Panc1 (cell line): ENCODE data around the gene KIF7. TPM values are rescaled to one million over a fixed set of nuclear protein-coding genes. Genes with fewer than 3 reads are reported as not detected.

Source experiments
- ATAC-seq: fragments of 200-7000 bp; cut with Tn5 transposase; 2 replicates; pipeline ENCODE4 v1.9.1; 2020; ENCODE audit warnings: mild to moderate bottlenecking, moderate library complexity
- BruUV-seq: library from RNA; stranded (reverse); fragments of 400-500 nt; replicated peaks from 2 replicates; lab custom pipeline; 2021; lab: Mats Ljungman, UMichigan
- CTCF ChIA-PET: fragments of 300-600 bp; sonication (Branson Sonifier 250); formaldehyde crosslinking; loops from one replicate; lab custom pipeline; 2022; ENCODE audit warnings: antibody characterized with exemption; lab: Charles Lee
- POLR2A ChIA-PET: fragments of 300-600 bp; sonication (Branson Sonifier 250); formaldehyde crosslinking; loops from one replicate; lab custom pipeline; 2022; ENCODE audit warnings: antibody characterized with exemption; lab: Charles Lee
- DNase-seq: peaks from one replicate; pipeline ENCODE4 v3.0.0-alpha.2; 2010; ENCODE audit warnings: low read depth, low spot score
- H3K27ac ChIP-seq: 2 replicates; pipeline ENCODE4 v1.5.1; 2011; ENCODE audit warnings: mild to moderate bottlenecking, low read length, inconsistent platforms
- H3K27me3 ChIP-seq: fragments of 200-500 bp; sonication (Bioruptor generic); 2 replicates; pipeline ENCODE4 v1.6.0; 2014; ENCODE audit warnings: low read length, inconsistent platforms; ENCODE audit not compliant: control insufficient read depth, insufficient read depth
- H3K36me3 ChIP-seq: fragments of 200-500 bp; sonication (Bioruptor generic); 2 replicates; pipeline ENCODE4 v1.5.1; 2014; ENCODE audit warnings: inconsistent platforms, mild to moderate bottlenecking, low read length, moderate library complexity; ENCODE audit not compliant: control insufficient read depth, insufficient read depth
- H3K4me1 ChIP-seq: 2 replicates; pipeline ENCODE4 v1.5.1; 2011; ENCODE audit warnings: inconsistent platforms, mild to moderate bottlenecking, low read length, moderate library complexity; ENCODE audit not compliant: control insufficient read depth, insufficient read depth
- H3K4me3 ChIP-seq, 2 experiments: 2 replicates each; pipeline ENCODE4 v1.5.1; 2011 to 2012; ENCODE audit warnings: low read depth in 2 of 2, low read length in 2 of 2, mild to moderate bottlenecking in 2 of 2, inconsistent platforms in 1 of 2, moderate library complexity in 1 of 2
- H3K9me3 ChIP-seq: fragments of 200-500 bp; sonication (Bioruptor generic); 2 replicates; pipeline ENCODE4 v1.5.1; 2014; ENCODE audit warnings: low read depth, mild to moderate bottlenecking, inconsistent platforms, low read length, moderate library complexity; ENCODE audit not compliant: control insufficient read depth, insufficient read depth
- POLR2AphosphoS5 ChIP-seq: IDR thresholded peaks from 2 replicates; pipeline ENCODE4 v1.6.1; 2012; ENCODE audit warnings: mild to moderate bottlenecking, low read depth, low read length, moderate library complexity
- SIN3A ChIP-seq: IDR thresholded peaks from 2 replicates; pipeline ENCODE4 v1.6.1; 2012; ENCODE audit warnings: low read depth, mild to moderate bottlenecking, low read length, moderate library complexity, borderline replicate concordance; ENCODE audit not compliant: insufficient read depth
- TCF7L2 ChIP-seq: IDR thresholded peaks from 2 replicates; pipeline ENCODE4 v1.6.1; 2011; ENCODE audit warnings: mild to moderate bottlenecking, low read depth, low read length, inconsistent platforms
- in situ Hi-C: cut with HindIII; loops from 2 replicates; pipeline ENCODE4 v1.10.0; 2016; ENCODE audit warnings: low sequenced_read_pairs, low pct_unique_long_range_greater_than_20kb
- intact Hi-C: fragments of 100-400 bp; cut with micrococcal nuclease; formaldehyde crosslinking; loops from one replicate; pipeline ENCODE4 v1.10.0; 2022; ENCODE audit not compliant: unreplicated experiment
- total RNA-seq: library from RNA; stranded (reverse); gene quantifications from one replicate; pipeline ENCODE4 v1.2.1, GENCODE V29; 2021; ENCODE audit not compliant: unreplicated experiment
- TF ChIP-seq, protein P1 (sequence below): fragments of 450-650 bp; IDR thresholded peaks from 2 replicates; pipeline ENCODE4 v1.5.1; 2017; ENCODE audit warnings: mild to moderate bottlenecking
- TF ChIP-seq, protein P2 (sequence below), 2 experiments: IDR thresholded peaks; 2 replicates each; pipeline ENCODE4 v1.6.1; 2011 to 2012; ENCODE audit warnings: low read depth in 2 of 2, control low read depth in 1 of 2, low read length in 1 of 2, mild to moderate bottlenecking in 1 of 2, moderate library complexity in 1 of 2; ENCODE audit not compliant: insufficient read depth in 1 of 2

KIF7 gene
- total RNA-seq, 1 experiment from 2014 or later: 6.5 TPM

DNA sequence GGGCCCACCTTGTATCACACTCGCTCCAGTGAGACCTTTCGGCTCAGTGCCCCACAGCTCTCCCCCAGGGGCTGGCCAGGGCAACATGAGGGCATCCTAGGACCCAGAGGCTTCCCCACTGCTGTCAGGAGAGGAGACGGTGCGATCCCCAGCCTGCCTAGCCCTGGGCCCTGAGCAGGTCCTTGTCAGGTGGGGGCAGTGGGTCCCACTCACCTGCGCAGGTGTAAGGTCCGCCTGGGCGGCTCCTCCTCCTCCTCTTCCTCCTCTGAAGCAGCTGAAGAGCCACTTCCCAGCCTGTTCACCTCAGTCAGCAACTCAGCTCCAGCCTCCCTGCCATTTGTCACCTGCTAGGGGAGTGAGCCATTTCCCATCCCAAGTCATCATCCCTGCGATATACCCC lies 9.6 kb downstream of the KIF7 start:
- Histone ChIP-seq H3K36me3 (no peaks in the 10 kb centered on the region; the same call in 1 of the 2 replicates), H3K9me3 (no peaks in the 10 kb centered on the region), H3K27me3 (no peaks in the 10 kb centered on the region), H3K4me1 (no peaks in the 10 kb centered on the region), H3K4me3 (no peak overlapping the region), H3K27ac (no peak overlapping the region)
- no TSS peak for BruUV-seq
- in situ Hi-C loops (no loop called here), intact Hi-C loops (no loop called here)
- ChIA-PET POLR2A (no interaction called here), CTCF (interaction anchor here (0.6 to 0.9 kb wide), 2 partner anchors 23 to 287 kb away, joined by 3 read pairs; no protein-coding TSS in a partner anchor)
- no peak for DNase-seq
- TF ChIP-seq, protein P1, sequence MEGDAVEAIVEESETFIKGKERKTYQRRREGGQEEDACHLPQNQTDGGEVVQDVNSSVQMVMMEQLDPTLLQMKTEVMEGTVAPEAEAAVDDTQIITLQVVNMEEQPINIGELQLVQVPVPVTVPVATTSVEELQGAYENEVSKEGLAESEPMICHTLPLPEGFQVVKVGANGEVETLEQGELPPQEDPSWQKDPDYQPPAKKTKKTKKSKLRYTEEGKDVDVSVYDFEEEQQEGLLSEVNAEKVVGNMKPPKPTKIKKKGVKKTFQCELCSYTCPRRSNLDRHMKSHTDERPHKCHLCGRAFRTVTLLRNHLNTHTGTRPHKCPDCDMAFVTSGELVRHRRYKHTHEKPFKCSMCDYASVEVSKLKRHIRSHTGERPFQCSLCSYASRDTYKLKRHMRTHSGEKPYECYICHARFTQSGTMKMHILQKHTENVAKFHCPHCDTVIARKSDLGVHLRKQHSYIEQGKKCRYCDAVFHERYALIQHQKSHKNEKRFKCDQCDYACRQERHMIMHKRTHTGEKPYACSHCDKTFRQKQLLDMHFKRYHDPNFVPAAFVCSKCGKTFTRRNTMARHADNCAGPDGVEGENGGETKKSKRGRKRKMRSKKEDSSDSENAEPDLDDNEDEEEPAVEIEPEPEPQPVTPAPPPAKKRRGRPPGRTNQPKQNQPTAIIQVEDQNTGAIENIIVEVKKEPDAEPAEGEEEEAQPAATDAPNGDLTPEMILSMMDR: no peak
- TF ChIP-seq POLR2AphosphoS5: no peak
- TF ChIP-seq, protein P2, sequence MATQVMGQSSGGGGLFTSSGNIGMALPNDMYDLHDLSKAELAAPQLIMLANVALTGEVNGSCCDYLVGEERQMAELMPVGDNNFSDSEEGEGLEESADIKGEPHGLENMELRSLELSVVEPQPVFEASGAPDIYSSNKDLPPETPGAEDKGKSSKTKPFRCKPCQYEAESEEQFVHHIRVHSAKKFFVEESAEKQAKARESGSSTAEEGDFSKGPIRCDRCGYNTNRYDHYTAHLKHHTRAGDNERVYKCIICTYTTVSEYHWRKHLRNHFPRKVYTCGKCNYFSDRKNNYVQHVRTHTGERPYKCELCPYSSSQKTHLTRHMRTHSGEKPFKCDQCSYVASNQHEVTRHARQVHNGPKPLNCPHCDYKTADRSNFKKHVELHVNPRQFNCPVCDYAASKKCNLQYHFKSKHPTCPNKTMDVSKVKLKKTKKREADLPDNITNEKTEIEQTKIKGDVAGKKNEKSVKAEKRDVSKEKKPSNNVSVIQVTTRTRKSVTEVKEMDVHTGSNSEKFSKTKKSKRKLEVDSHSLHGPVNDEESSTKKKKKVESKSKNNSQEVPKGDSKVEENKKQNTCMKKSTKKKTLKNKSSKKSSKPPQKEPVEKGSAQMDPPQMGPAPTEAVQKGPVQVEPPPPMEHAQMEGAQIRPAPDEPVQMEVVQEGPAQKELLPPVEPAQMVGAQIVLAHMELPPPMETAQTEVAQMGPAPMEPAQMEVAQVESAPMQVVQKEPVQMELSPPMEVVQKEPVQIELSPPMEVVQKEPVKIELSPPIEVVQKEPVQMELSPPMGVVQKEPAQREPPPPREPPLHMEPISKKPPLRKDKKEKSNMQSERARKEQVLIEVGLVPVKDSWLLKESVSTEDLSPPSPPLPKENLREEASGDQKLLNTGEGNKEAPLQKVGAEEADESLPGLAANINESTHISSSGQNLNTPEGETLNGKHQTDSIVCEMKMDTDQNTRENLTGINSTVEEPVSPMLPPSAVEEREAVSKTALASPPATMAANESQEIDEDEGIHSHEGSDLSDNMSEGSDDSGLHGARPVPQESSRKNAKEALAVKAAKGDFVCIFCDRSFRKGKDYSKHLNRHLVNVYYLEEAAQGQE (IDR thresholded peaks at IDR 0.05; ENCODE audit: insufficient read depth in 1 of 2, low read depth in 2 of 2, low read length in 1 of 2): no peak
- 0 out of 2 replicates have a peak, but pooled peaks have one; percentile 12 for ATAC-seq

DNA sequence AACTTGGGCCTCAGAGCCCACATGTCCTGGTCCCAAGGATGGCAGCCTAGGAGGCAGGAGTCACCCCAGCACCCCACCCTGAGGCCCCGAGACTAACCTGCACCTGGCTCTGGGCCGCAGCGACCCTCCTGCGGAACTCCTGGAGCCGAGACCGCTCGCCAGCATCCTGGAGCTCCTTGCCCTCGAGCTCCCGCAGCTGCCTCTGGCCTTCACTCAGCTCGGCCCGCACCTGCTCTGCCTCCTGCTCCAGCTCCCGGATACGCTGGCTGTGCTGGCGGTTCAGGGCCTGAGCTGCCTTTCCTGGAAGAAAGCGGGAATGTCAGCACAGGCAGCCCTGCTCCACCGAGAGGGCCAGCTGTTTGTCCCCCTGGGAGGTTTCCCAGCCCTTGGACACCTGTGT lies 13.2 kb downstream of the KIF7 start:
- intact Hi-C loops (no loop called here), in situ Hi-C loops (no loop called here)
- POLR2A ChIA-PET: no interaction called here

More for the DNA sequence above, 13.2 kb downstream of the KIF7 start:
- DNase-seq (no peak), ATAC-seq (0 out of 2 replicates have a peak, but pooled peaks have one; percentile 17)
- Histone ChIP-seq H3K4me3 (no peak overlapping the region), H3K4me1 (no peaks in the 10 kb centered on the region), H3K36me3 (no peaks in the 10 kb centered on the region; the same call in 1 of the 2 replicates), H3K27ac (no peak overlapping the region), H3K27me3 (no peaks in the 10 kb centered on the region), H3K9me3 (no peaks in the 10 kb centered on the region)
- no peak for TF ChIP-seq SIN3A
- no peak for TF ChIP-seq TCF7L2
- TF ChIP-seq, protein P1: no peak
- TF ChIP-seq POLR2AphosphoS5: no peak
- TF ChIP-seq, protein P2 (IDR thresholded peaks at IDR 0.05; ENCODE audit: insufficient read depth in 1 of 2, low read depth in 2 of 2, low read length in 1 of 2): no peak
- no TSS peak for BruUV-seq
- CTCF ChIA-PET: no interaction called here
